ENCODE measurements around the gene GRM4.
A peak's percentile ranks its signal among the peaks of the same experiment; 100 is the strongest.

The GRM4 gene

GRCh38 chr6:34150766-34151165 is 4.9 kb upstream of the GRM4 start:
- H3K9me3 ChIP-seq (ENCODE audit: severe bottlenecking): no peaks in the 10 kb centered on the region
- no peaks in the 10 kb centered on the region for H3K36me3 ChIP-seq
- H3K27ac ChIP-seq: peak overlapping the region; percentile 8; the same call in 1 of the 2 replicates
- TF ChIP-seq, protein P1, sequence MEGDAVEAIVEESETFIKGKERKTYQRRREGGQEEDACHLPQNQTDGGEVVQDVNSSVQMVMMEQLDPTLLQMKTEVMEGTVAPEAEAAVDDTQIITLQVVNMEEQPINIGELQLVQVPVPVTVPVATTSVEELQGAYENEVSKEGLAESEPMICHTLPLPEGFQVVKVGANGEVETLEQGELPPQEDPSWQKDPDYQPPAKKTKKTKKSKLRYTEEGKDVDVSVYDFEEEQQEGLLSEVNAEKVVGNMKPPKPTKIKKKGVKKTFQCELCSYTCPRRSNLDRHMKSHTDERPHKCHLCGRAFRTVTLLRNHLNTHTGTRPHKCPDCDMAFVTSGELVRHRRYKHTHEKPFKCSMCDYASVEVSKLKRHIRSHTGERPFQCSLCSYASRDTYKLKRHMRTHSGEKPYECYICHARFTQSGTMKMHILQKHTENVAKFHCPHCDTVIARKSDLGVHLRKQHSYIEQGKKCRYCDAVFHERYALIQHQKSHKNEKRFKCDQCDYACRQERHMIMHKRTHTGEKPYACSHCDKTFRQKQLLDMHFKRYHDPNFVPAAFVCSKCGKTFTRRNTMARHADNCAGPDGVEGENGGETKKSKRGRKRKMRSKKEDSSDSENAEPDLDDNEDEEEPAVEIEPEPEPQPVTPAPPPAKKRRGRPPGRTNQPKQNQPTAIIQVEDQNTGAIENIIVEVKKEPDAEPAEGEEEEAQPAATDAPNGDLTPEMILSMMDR (IDR thresholded peaks at IDR 0.05; ENCODE audit: low read depth, low read length): no peak
- no peaks in the 10 kb centered on the region for H3K27me3 ChIP-seq (ENCODE audit: insufficient read depth, low read depth, severe bottlenecking)
- DNase-seq: peak; percentile 49
- no peak overlapping the region for H3K4me3 ChIP-seq (ENCODE audit: low read depth, low read length)

DNA sequence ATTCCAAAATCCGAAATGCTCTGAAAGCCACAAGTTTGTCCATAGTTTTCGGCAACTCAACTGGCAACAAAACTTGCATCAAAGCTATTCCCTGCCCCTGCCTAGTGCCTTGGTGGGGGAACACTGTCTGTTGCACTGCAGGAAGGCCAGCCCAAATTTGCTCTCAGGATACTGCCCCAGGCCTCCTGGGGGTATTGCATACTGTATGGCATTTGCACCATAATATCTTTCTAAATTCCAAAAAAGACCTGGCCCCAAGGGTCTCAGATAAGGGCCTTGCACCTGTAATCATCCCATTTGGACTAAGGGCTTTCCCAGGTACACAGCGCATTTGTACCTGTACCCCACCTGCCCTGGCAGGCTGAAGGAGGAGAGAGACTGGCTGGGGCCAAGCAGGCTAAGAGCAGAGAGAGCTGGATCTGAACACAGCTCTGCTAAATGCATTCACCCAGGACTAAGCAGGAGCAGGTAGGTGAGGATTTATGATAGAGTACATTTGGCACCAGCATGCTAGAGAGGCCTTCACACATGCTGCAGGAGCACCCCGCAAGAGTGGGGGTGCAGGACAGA is 4.0 kb upstream of the GRM4 start:
- Histone ChIP-seq H3K4me3 (ENCODE audit: low read depth, low read length) (no peak overlapping the region), H3K27me3 (ENCODE audit: insufficient read depth, low read depth, severe bottlenecking) (no peaks in the 10 kb centered on the region), H3K9me3 (ENCODE audit: severe bottlenecking) (no peaks in the 10 kb centered on the region), H3K27ac (no peak overlapping the region; the same call in 1 of the 2 replicates), H3K36me3 (no peaks in the 10 kb centered on the region)
- DNase-seq: peak; percentile 13
- TF ChIP-seq, protein P1 (IDR thresholded peaks at IDR 0.05; ENCODE audit: low read depth, low read length): no peak

DNA sequence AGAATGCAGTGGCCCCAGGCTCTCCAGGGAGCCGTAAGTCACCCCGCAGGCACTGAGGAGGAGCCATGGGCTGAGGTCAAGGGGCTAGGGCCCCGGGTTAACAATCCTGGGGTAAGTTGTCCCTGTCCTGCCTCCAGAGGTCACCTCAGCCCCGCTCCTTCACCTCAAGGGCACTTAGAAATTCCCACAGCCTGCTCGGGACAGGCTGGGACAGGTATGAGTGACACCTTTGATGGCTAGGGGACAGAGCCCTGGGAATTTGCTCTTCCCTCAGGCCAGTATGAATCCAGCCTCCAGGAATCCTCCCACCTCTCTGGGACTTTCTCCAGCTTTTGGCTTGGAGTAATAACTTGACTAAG is 3.5 kb upstream of the GRM4 start:
- H3K36me3 ChIP-seq: no peaks in the 10 kb centered on the region
- no peaks in the 10 kb centered on the region for H3K9me3 ChIP-seq (ENCODE audit: severe bottlenecking)
- H3K27ac ChIP-seq: peak overlapping the region; percentile 94
- H3K4me3 ChIP-seq (ENCODE audit: low read depth, low read length): no peak overlapping the region
- peak; percentile 13 for DNase-seq
- TF ChIP-seq, protein P1 (IDR thresholded peaks at IDR 0.05; ENCODE audit: low read depth, low read length): no peak
- no peaks in the 10 kb centered on the region for H3K27me3 ChIP-seq (ENCODE audit: insufficient read depth, low read depth, severe bottlenecking)

DNA sequence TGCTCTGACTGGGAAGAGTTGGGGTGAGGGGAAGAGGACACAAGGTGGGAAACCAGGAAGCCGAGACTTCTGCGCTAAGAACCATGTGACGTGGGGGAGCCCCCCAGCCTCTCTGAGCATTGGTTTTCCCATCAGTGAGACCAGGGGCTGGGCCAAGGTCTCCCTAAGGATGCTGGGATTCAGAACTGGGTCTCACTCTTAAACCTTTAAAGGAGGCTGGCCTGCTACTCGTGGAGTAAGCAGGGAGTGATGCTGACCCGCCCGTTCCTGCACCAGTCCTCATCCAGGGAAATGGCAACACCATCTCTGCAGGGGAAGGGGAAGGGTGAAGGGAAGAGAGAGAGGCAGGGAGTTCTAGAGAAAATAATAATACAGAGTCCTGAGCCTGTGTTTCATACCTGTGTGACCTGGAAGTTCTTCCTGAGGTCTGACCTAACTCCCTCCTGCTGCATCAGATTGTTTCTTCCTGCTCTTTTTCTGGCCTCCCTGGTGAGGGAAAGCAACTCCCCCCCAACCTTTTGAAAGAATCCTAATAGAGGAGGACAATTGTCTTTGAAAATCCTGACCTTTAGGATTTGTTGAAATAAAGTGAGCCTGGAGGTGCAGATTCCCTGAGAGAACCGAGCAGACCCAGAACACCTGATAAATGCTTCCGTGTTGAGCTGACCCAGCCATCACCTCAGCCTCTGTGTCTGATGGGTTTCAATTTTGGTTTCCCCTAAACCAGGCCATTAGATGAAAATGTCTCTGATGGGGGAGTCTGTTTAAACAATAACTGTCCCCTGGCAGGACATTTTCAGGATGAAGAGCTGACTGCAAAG is 3.0 kb upstream of the GRM4 start:
- Histone ChIP-seq H3K27ac (peak overlapping the region; percentile 94), H3K36me3 (no peaks in the 10 kb centered on the region), H3K9me3 (ENCODE audit: severe bottlenecking) (no peaks in the 10 kb centered on the region), H3K27me3 (ENCODE audit: insufficient read depth, low read depth, severe bottlenecking) (no peaks in the 10 kb centered on the region), H3K4me3 (ENCODE audit: low read depth, low read length) (no peak overlapping the region)
- DNase-seq: no peak
- TF ChIP-seq, protein P1 (IDR thresholded peaks at IDR 0.05; ENCODE audit: low read depth, low read length): no peak

GRCh38 chr6:34147906-34148630 is 2.2 kb upstream of the GRM4 start:
- Histone ChIP-seq H3K36me3 (no peaks in the 10 kb centered on the region), H3K9me3 (ENCODE audit: severe bottlenecking) (no peaks in the 10 kb centered on the region), H3K4me3 (ENCODE audit: low read depth, low read length) (no peak overlapping the region), H3K27me3 (ENCODE audit: insufficient read depth, low read depth, severe bottlenecking) (no peaks in the 10 kb centered on the region), H3K27ac (peak overlapping the region; percentile 94)
- TF ChIP-seq, protein P1 (IDR thresholded peaks at IDR 0.05; ENCODE audit: low read depth, low read length): no peak
- peak; percentile 81 for DNase-seq
